Mucosa of stomach (tissue), 1 donor: Measurements from ENCODE around the gene TMEM170A.
"Not testable (repeated sequence)": the region's sequence is repeated elsewhere in the genome, so short reads cannot be mapped to it uniquely, and the experiment has no call there.

ENCODE experiments used
- H3K27me3 ChIP-seq: one replicate; pipeline ENCODE4 v1.7.0; 2013; ENCODE audit warnings: mild to moderate bottlenecking, low read length; ENCODE audit not compliant: control insufficient read depth, insufficient read depth
- H3K36me3 ChIP-seq: one replicate; pipeline ENCODE4 v1.7.0; 2013; ENCODE audit warnings: low read length; ENCODE audit not compliant: control insufficient read depth, insufficient read depth
- H3K4me1 ChIP-seq: one replicate; pipeline ENCODE4 v1.7.0; 2013; ENCODE audit warnings: mild to moderate bottlenecking, low read length; ENCODE audit not compliant: control insufficient read depth, insufficient read depth
- H3K4me3 ChIP-seq: one replicate; pipeline ENCODE4 v1.7.0; 2013; ENCODE audit warnings: low read length
- H3K9ac ChIP-seq: one replicate; pipeline ENCODE4 v1.7.0; 2013; ENCODE audit warnings: mild to moderate bottlenecking, low read length, moderate library complexity
- H3K9me3 ChIP-seq: one replicate; pipeline ENCODE4 v1.7.0; 2013; ENCODE audit warnings: mild to moderate bottlenecking, low read length, moderate library complexity; ENCODE audit not compliant: control insufficient read depth
- donor health status: Pancreatic carcinoma.

TMEM170A gene

DNA sequence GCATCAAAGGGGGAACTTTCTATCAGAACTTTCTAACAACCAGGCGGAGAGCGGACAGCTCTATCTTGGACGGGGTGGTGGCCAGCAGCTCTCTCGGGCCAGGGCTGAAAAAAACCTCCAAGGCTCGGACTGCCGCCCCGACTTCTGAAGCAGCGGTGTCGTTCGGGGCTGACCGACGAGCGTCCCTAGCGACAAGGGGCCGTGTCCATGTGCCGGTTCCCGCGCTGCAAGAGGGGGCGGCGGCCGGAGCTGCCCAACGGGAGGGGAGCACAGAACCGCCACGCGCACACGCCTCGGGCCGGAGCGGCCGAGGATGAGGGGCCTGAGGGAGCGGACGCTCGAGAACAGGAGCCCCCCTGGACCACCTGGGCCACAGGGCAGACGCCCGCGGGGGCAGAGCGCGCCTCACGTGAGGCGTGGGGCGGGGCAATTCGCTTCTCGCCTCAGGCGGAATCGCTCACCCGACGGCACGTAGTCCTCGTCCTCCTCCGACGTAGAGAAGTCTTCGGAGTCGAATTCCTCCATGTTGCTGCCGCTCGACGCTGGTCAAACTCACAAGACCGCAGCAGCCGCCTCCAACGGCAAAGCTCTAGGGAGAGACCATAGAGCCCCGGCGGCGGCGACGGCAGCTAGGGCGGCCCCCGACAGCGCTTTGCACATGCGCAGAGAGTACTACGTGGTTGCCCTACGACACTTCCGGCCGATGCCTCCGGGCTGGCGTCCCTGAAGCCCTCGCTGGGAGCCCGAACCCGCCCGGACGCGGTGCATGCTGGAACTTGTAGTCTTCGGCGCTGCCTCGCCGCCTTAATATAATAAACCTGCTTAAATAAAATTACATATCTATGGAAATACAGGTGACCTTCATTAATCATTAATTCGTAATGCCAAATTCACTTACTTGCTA, 31.4 kb downstream of the TMEM170A start, which contains the start of gene CFDP1:
TSS of gene CFDP1 (minus strand) at position 676 of the 904 bp plus-strand sequence. CDS start at position 525, 151 bp downstream.
- Histone ChIP-seq H3K27me3 (no peaks in the 10 kb centered on the region), H3K9ac (peak within 1 kb of the TSS; percentile 98), H3K36me3 (no peaks in the 10 kb centered on the region), H3K4me1 (no peaks in the 10 kb centered on the region), H3K4me3 (peak within 1 kb of the TSS; percentile 65), H3K9me3 (no peaks in the 10 kb centered on the region)

DNA sequence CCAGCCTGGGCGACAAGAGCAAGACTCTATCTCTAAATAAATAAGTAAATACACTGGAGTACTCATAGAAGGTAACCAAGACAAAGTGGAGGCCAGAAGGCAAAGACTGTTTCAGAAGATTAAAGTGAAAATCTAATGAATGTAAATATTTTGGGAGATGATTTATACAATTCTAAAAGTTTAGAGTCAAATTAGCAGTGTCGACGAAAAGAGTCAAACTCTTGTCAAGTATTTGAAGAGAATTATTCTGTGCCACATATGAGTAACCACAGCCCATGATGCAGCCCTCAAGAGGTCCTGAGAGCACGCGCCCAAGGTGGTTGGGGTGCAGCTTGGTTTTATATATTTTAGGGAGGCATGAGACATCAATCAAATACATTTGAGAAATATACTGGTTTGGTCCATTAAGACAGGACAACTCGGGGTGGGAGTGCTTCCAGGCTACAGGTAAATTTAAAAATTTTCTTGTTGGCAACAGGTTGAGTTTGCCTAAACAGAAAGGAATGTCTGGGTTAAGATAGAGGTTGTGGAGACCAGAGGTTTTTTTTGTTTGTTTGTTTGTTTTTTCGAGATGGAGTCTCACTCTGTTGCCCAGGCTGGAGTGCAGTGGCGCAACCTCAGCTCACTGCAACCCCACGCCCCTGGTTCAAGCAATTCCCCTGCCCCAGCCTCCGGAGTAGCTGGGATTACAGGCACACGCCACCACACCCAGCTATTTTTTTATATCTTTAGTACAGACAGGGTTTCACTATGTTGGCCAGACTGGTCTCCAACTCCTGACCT, 34.7 kb downstream of the TMEM170A start:
- Histone ChIP-seq H3K36me3 (no peaks in the 10 kb centered on the region), H3K9ac (no peak overlapping the region), H3K27me3 (no peaks in the 10 kb centered on the region), H3K9me3 (no peaks in the 10 kb centered on the region), H3K4me3 (no peak overlapping the region), H3K4me1 (no peaks in the 10 kb centered on the region)

DNA sequence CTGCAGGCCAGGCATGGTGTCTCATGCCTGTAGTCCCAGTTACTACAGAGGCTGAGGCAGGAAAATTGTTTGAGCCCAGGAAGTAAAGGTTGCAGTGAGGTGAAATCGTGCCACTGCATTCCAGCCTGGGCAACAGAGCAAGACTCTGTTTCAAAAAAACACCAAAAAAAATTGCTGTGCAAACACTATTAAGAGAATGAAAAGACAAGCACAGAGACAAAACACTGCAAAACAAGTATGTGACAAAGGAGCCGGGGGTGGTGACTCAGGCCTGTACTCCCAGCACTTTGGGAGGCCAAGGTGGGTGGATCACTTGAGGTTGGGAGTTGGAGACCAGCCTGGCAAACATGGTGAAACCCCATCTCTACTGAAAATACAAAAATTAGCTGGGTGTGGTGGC, 38.0 kb downstream of the TMEM170A start:
- not testable (repeated sequence) for H3K9ac ChIP-seq, H3K36me3 ChIP-seq, H3K4me1 ChIP-seq, H3K4me3 ChIP-seq, H3K27me3 ChIP-seq, H3K9me3 ChIP-seq

DNA sequence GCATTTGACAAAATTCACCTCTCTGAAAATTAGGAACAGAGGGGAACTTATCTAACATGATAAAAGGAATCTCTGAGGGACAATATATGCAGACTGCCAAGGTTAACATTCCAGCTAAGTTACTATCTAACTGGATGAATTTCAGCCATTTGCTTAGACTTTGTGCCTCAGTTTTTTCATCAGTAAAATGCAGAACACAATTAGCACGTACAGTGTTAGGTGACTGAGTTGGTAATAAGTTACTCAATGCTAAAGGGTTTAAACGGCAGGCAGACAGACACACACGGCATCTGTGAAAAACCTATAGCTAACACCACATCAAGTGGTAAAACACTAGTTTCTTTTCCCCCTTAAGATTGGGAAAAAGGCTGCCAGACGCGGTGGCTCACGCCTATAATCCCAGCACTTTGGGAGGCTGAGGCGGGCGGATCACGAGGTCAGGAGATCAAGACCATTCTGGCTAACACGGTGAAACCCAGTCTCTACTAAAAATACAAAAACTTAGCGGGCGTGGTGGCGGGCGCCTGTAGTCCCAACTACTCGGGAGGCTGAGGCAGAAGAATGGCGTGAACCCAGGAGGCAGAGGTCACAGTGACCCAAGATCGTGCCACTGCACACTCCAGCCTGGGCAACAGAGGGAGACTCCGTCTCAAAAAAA, 40.3 kb downstream of the TMEM170A start:
- H3K9ac ChIP-seq, H3K4me3 ChIP-seq, H3K27me3 ChIP-seq, H3K36me3 ChIP-seq, H3K9me3 ChIP-seq: not testable (repeated sequence)
- peaks cover 11% of the 10 kb centered on the region for H3K4me1 ChIP-seq

DNA sequence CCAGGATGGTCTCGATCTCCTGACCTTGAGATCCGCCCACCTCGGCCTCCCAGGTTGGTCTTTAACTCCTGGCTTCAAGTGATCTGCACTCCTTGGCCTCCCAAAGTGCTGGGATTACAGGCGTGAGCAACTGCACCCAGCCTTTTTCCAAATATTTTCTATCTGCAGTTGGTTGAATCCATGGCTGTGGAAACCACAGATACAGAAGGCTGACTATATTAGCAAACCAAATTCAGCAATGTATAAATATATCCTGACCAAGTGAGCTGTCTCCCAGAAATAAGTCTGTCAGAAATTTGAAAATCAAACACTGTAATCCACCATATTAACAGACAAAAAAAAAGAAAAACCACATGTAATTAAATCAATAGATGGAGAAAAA, 40.8 kb downstream of the TMEM170A start:
- no peaks in the 10 kb centered on the region for H3K9me3 ChIP-seq
- H3K36me3 ChIP-seq, result no peaks in the 10 kb centered on the region
- no peak overlapping the region for H3K4me3 ChIP-seq
- H3K9ac ChIP-seq, result no peak overlapping the region
- H3K27me3 ChIP-seq, result no peaks in the 10 kb centered on the region
- peaks cover 11% of the 10 kb centered on the region for H3K4me1 ChIP-seq

DNA sequence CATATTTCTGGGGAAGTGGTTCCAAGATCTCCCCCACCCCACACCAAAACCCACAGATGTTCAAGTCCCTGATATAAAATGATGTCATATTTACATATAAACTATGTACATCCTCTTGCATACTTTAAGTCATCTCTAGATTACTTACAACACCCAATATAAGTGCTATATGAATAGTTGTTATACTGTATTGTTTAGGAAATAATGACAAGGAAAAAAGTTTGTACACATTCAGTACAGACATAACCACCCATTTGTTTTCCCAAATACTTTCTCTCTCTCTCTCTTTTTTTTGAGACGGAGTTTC, 42.7 kb downstream of the TMEM170A start:
- Histone ChIP-seq H3K27me3 (no peaks in the 10 kb centered on the region), H3K9ac (peak overlapping the region; percentile 30), H3K36me3 (no peaks in the 10 kb centered on the region), H3K4me1 (peaks cover 11% of the 10 kb centered on the region), H3K9me3 (no peaks in the 10 kb centered on the region), H3K4me3 (no peak overlapping the region)

DNA sequence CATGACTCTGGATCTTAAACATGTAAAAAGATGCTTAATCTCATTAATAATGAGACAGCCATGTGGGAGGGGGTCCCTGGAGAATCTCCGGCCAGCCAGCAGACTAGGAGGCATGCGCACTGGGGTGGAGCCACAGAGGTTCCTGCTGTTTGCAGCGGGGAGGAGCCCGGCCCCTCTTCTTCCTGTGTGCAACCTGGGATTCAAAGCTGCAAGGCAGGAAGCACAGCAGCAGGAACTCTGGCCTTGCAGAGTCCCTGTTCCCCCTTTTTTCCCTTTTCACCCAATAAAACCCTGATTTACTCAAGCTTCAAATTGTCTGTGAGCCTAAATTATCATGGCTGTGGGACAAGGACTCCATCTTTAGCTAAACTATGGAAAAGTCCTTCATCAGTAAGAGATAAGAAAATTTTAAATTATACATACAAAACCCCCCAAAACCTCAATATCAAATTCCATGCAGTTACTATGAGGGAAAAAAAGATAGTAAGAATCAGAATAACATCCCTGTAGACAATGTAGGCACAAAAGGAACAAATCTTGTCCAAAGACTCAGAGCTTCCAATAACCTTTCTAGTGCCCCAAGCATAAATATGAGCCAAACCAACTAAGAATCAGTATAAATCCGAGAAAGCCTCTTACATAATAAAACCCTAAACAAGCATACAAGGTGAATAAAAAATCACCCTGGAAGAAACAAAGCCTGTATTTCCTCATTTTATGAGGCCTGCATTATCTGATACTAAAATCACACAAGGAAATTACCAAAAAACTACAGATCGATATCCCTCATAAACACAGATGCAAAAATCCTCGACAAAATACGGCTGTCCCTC, 43.3 kb downstream of the TMEM170A start:
- Histone ChIP-seq H3K4me3 (no peak overlapping the region), H3K9ac (peak overlapping the region; percentile 30), H3K9me3 (no peaks in the 10 kb centered on the region), H3K27me3 (no peaks in the 10 kb centered on the region), H3K36me3 (no peaks in the 10 kb centered on the region), H3K4me1 (peaks cover 11% of the 10 kb centered on the region)

DNA sequence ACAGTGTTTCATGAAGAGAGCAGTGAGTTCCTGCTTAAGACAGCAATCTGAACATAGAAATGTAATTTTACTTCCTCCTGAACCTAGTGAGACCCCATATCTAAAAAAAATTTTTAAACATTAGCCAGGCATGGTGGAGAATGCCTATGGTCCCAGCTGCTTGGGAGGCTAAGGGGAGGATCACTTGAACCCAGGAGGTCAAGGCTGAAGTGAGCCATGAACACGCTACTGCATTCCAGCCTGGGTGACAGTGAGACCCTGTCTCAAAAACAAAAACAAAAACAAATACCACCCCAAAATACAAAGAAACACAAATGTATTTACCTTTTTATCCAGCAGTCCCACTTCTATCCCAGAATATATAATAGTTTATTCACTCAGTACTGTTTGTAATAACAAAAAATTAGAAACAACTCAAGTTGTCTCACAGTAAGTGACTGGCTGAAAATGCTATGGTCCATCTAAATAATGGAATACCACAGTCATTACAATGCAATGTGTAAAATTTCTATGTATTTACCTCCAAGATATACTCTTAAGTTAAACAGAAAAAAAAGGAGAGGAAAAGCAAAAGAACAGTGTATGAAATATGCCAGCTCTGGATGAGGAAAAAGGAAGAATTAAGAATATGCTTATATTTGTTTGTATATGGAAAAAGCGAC, 47.5 kb downstream of the TMEM170A start:
- Histone ChIP-seq H3K36me3 (no peaks in the 10 kb centered on the region), H3K9ac (no peak overlapping the region), H3K9me3 (no peaks in the 10 kb centered on the region), H3K27me3 (no peaks in the 10 kb centered on the region), H3K4me1 (peaks cover 11% of the 10 kb centered on the region), H3K4me3 (no peak overlapping the region)

DNA sequence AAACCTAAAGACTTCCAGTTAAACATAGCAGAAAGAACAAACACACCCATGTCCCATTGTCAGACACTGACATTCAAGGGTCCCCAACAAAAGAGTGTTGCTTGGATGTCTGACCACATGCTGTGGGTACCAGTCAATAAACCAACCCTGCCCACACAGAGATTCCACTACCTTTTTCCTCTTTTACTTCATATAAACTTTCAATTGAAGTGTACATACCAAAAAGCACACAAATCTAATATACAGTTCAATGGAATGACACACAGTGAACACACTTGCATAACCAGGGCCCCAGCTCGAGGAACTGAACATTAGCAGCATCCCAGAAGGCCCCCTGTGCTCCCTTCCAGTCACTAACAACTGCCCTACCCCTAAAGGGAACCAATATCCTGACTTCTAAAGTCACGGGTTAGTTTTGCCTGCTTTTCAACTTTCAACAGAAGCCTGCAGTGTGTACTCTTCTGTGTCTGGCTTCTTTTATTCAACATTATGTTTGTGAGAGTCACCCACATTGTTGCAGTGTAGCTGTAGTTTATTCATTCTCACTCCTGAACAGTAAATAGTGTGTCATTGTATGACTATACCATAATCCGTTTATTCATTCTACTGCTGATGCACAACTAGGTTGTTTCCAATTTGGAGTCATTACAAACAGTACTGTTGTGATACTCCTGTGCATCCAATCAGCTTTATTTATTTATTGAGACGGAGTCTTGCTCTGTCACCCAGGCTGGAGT, 49.2 kb downstream of the TMEM170A start:
- no peak overlapping the region for H3K9ac ChIP-seq
- no peaks in the 10 kb centered on the region for H3K27me3 ChIP-seq
- H3K4me1 ChIP-seq, result no peaks in the 10 kb centered on the region
- no peak overlapping the region for H3K4me3 ChIP-seq
- H3K9me3 ChIP-seq, result no peaks in the 10 kb centered on the region
- no peaks in the 10 kb centered on the region for H3K36me3 ChIP-seq

DNA sequence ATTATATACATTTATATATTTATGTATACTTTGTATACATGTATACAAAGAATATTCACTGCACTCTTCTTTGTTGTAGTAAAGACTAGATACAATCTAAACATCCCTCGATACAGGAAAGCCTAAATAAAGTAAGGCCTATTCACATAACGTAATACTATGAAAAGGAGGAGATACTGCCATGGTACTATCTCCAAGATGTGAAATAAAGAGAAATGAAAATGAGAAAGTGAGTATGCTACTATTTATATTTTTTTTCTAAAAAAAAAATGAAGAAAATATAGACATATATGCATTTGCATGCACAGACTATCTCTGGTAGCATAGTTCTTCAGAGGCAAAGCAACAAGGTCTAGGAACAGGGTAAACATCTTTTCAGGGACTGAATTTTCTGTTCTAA, 50.5 kb downstream of the TMEM170A start:
- H3K27me3 ChIP-seq, result no peaks in the 10 kb centered on the region
- H3K9me3 ChIP-seq, result no peaks in the 10 kb centered on the region
- H3K4me1 ChIP-seq, result no peaks in the 10 kb centered on the region
- H3K4me3 ChIP-seq, result no peak overlapping the region
- H3K9ac ChIP-seq, result no peak overlapping the region
- no peaks in the 10 kb centered on the region for H3K36me3 ChIP-seq

DNA sequence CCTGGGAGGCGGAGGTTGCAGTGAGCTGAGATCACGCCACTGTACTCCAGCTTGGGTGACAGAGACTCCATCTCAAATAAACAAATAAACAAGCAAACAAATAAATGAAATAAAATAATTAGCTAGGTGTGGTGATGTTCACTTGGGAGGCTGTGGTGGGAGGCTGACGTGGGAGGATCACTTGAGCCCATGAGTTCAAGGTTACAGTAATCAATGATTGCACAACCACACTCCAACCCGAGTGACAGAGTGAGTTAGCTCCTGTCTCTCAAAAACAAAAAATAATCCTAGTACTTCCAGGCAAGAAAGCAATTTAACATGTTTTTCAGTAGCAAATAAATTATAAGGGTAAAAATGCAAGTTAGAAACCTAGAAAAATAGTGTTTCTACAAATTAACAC, 57.5 kb downstream of the TMEM170A start:
- Histone ChIP-seq H3K9me3 (no peaks in the 10 kb centered on the region), H3K36me3 (no peaks in the 10 kb centered on the region), H3K4me1 (no peaks in the 10 kb centered on the region), H3K27me3 (no peaks in the 10 kb centered on the region), H3K9ac (no peak overlapping the region), H3K4me3 (no peak overlapping the region)
